Measurements from ENCODE around the gene DUSP10.
A peak's percentile ranks its signal among the peaks of the same experiment; 100 is the strongest.

The DUSP10 gene

GRCh38 chr1:221714227-221715152, 27.4 kb downstream of the DUSP10 start:
- Histone ChIP-seq H3K4me1 (ENCODE audit: low read depth, poor library complexity, severe bottlenecking) (peaks cover 68% of the 10 kb centered on the region), H3K36me3 (ENCODE audit: insufficient read depth) (no peaks in the 10 kb centered on the region), H3K9ac (no peak overlapping the region), H4K20me1 (ENCODE audit: insufficient read depth) (no peaks in the 10 kb centered on the region), H3K4me3 (IDR thresholded peaks at IDR 0.05; ENCODE audit: insufficient read depth, low read depth, low read length) (no peak overlapping the region), H3K79me2 (ENCODE audit: insufficient read depth, low read depth) (no peaks in the 10 kb centered on the region), H3K4me2 (no peak overlapping the region), H2AFZ (ENCODE audit: low read depth) (no peak overlapping the region), H3K27me3 (ENCODE audit: insufficient read depth, low read depth) (no peaks in the 10 kb centered on the region), H3K27ac (no peak overlapping the region)
- no peak for TF ChIP-seq CTCF (conservative IDR thresholded peaks at IDR 0.05; ENCODE audit: low read depth, low read length)

DNA sequence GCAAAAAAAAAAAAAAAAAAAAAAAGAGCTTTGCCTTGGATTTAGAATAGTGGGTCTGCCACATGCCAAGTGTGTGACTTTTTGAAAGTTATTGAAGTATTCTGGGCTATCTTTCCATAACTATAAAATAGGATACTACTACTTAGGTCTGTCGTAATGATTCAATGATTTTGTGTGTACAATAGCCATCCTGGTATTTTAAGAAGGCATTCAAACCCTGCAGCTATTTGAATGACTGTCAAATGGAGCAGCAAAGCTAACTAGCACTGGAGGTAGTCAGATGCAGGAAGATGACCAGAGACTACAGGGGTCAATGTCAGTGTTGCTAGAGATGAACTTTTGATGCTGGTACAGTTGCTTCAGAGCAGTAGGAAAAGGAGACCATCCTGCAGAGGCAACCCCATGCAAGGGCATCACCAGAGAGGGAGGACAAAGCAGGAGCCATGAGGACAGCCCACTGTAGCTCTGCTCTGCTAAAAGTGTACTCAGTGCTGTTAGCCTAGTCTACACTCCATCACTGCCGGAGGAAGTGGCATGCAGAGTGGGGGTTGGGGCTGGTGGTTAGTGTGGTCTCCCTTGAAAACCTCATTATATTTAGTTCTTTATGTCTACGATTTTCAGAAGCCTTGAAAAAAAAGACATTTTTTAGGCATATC, 29.0 kb downstream of the DUSP10 start:
- Histone ChIP-seq H4K20me1 (ENCODE audit: insufficient read depth) (no peaks in the 10 kb centered on the region), H3K79me2 (ENCODE audit: insufficient read depth, low read depth) (no peaks in the 10 kb centered on the region), H3K4me2 (peak overlapping the region; percentile 61), H3K27me3 (ENCODE audit: insufficient read depth, low read depth) (no peaks in the 10 kb centered on the region), H3K4me3 (IDR thresholded peaks at IDR 0.05; ENCODE audit: insufficient read depth, low read depth, low read length) (no peak overlapping the region), H3K4me1 (ENCODE audit: low read depth, poor library complexity, severe bottlenecking) (peaks cover 84% of the 10 kb centered on the region), H3K27ac (peak overlapping the region; percentile 41), H2AFZ (ENCODE audit: low read depth) (no peak overlapping the region), H3K9ac (peak overlapping the region; percentile 9), H3K36me3 (ENCODE audit: insufficient read depth) (no peaks in the 10 kb centered on the region)
- no peak for TF ChIP-seq CTCF (conservative IDR thresholded peaks at IDR 0.05; ENCODE audit: low read depth, low read length)

- Histone ChIP-seq H3K79me2 (ENCODE audit: insufficient read depth, low read depth) (no peaks in the 10 kb centered on the region), H4K20me1 (ENCODE audit: insufficient read depth) (no peaks in the 10 kb centered on the region), H3K36me3 (ENCODE audit: insufficient read depth) (no peaks in the 10 kb centered on the region), H2AFZ (ENCODE audit: low read depth) (no peak overlapping the region), H3K27ac (peak overlapping the region; percentile 41), H3K4me2 (peak overlapping the region; percentile 61), H3K9ac (peak overlapping the region; percentile 9; the same call in 1 of the 2 replicates), H3K4me1 (ENCODE audit: low read depth, poor library complexity, severe bottlenecking) (peaks cover 91% of the 10 kb centered on the region), H3K27me3 (ENCODE audit: insufficient read depth, low read depth) (no peaks in the 10 kb centered on the region), H3K4me3 (IDR thresholded peaks at IDR 0.05; ENCODE audit: insufficient read depth, low read depth, low read length) (no peak overlapping the region)
- TF ChIP-seq CTCF (conservative IDR thresholded peaks at IDR 0.05; ENCODE audit: low read depth, low read length): no peak
Observed at GRCh38 chr1:221712198-221712684, 29.6 kb downstream of the DUSP10 start.

DNA sequence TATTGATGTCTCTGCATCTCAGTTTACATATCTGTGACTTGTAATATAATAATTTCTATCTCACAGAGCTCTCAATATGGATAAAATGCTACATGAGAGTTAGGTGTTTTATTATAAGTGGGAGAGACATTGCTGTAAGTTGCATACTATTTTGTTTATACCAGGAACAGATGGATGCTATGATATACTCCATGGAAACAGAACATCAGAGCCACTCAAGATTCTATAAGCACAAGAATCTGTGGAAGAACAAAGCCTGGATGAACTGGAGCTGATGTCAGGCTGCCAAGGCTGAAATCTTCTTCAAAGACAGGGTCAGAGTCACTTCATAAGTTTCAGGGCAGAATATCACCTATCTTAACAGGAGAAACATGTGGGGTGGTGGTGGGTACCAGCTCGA, 30.2 kb downstream of the DUSP10 start:
- no peak overlapping the region for H2AFZ ChIP-seq (ENCODE audit: low read depth)
- peaks cover 97% of the 10 kb centered on the region for H3K4me1 ChIP-seq (ENCODE audit: low read depth, poor library complexity, severe bottlenecking)
- no peak for TF ChIP-seq CTCF (conservative IDR thresholded peaks at IDR 0.05; ENCODE audit: low read depth, low read length)
- H3K36me3 ChIP-seq (ENCODE audit: insufficient read depth): no peaks in the 10 kb centered on the region
- H3K79me2 ChIP-seq (ENCODE audit: insufficient read depth, low read depth): 0 out of 2 replicates have a peak, but pooled peaks cover 4% of the 10 kb centered on the region
- no peak overlapping the region for H3K4me3 ChIP-seq (IDR thresholded peaks at IDR 0.05; ENCODE audit: insufficient read depth, low read depth, low read length)
- no peaks in the 10 kb centered on the region for H3K27me3 ChIP-seq (ENCODE audit: insufficient read depth, low read depth)
- H3K27ac ChIP-seq: peak overlapping the region; percentile 41
- H3K4me2 ChIP-seq: peak overlapping the region; percentile 61
- no peaks in the 10 kb centered on the region for H4K20me1 ChIP-seq (ENCODE audit: insufficient read depth)
- no peak overlapping the region for H3K9ac ChIP-seq
